Tibial artery (tissue), 4 donors: Measurements from ENCODE around the gene DCDC2.
"Not testable (repeated sequence)": the region's sequence is repeated elsewhere in the genome, so short reads cannot be mapped to it uniquely, and the experiment has no call there.

Source experiments
- DNase-seq, 2 donors: peaks; one replicate each; pipeline ENCODE4 v3.0.0-alpha.2; 2019
- H3K27ac ChIP-seq, 2 donors: fragments of 200-600 bp; sonication (generic) in 1 of 2; 1 replicate in 1 of 2; 2 replicates in 1 of 2; pipeline ENCODE4 v1.5.1; 2018 to 2019; ENCODE audit warnings: mild to moderate bottlenecking in 1 of 2
- H3K27me3 ChIP-seq, 2 donors: fragments of 200-600 bp; sonication (generic) in 1 of 2; one replicate each; pipeline versions ENCODE4 v1.5.1 to v1.6.0; 2016 to 2019
- H3K36me3 ChIP-seq, 3 donors: fragments of 200-600 bp; sonication (generic) in 2 of 3; one replicate each; pipeline ENCODE4 v1.5.1; 2016 to 2019; ENCODE audit warnings: mild to moderate bottlenecking in 2 of 3
- H3K4me1 ChIP-seq, 4 donors: fragments of 200-600 bp; sonication (generic) in 2 of 4; 1 replicate in 3 of 4; 2 replicates in 1 of 4; pipeline ENCODE4 v1.5.1; 2016 to 2019
- H3K4me3 ChIP-seq, 2 donors: fragments of 200-600 bp; sonication (generic) in 1 of 2; 1 replicate in 1 of 2; 2 replicates in 1 of 2; pipeline ENCODE4 v1.5.1; 2018 to 2019; ENCODE audit warnings: mild to moderate bottlenecking in 2 of 2
- H3K9me3 ChIP-seq, 3 donors: fragments of 200-600 bp; sonication (generic) in 1 of 3; one replicate each; pipeline ENCODE4 v1.5.1; 2016 to 2019
- intact Hi-C: fragments of 100-400 bp; cut with DNase I; formaldehyde crosslinking; loops from one replicate; pipeline ENCODE4 v1.15.0; 2023; ENCODE audit warnings: low total_unique reads
- TF ChIP-seq, protein P1 (sequence below), 2 experiments: fragments of 200-600 bp in 1 of 2; fragments of 450-650 bp in 1 of 2; IDR thresholded peaks; one replicate each; pipeline ENCODE4 v1.5.1; 2017 to 2019; ENCODE audit warnings: antibody characterized with exemption in 2 of 2, mild to moderate bottlenecking in 1 of 2, moderate library complexity in 1 of 2

Gene DCDC2

DNA sequence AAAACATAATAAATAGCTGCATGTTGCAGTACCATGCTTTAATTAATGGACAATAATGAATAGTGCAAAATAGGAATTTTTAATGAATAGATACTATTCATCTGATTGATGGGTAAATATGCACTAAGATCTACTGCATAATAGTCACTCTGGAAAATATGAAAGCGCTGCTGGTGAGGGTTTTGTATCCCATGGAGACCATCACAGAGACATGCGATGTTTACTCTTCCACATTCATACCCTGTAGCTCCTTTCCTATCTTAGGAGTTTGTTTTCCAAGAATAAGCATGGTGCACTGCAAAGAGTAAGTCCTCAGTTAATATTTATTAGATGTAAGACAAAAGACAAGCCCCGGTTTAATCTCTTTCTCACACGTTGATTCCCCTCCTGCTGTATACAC is 150.4 kb downstream of the DCDC2 start:
- Histone ChIP-seq H3K27ac (no peak overlapping the region), H3K36me3 (no peaks in the 10 kb centered on the region), H3K4me1 (no peaks in the 10 kb centered on the region), H3K4me3 (no peak overlapping the region), H3K27me3 (no peaks in the 10 kb centered on the region), H3K9me3 (no peaks in the 10 kb centered on the region)
- TF ChIP-seq, protein P1, sequence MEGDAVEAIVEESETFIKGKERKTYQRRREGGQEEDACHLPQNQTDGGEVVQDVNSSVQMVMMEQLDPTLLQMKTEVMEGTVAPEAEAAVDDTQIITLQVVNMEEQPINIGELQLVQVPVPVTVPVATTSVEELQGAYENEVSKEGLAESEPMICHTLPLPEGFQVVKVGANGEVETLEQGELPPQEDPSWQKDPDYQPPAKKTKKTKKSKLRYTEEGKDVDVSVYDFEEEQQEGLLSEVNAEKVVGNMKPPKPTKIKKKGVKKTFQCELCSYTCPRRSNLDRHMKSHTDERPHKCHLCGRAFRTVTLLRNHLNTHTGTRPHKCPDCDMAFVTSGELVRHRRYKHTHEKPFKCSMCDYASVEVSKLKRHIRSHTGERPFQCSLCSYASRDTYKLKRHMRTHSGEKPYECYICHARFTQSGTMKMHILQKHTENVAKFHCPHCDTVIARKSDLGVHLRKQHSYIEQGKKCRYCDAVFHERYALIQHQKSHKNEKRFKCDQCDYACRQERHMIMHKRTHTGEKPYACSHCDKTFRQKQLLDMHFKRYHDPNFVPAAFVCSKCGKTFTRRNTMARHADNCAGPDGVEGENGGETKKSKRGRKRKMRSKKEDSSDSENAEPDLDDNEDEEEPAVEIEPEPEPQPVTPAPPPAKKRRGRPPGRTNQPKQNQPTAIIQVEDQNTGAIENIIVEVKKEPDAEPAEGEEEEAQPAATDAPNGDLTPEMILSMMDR (IDR thresholded peaks at IDR 0.05), result no peak
- no peak for DNase-seq
- intact Hi-C loops, result no loop called here

DNA sequence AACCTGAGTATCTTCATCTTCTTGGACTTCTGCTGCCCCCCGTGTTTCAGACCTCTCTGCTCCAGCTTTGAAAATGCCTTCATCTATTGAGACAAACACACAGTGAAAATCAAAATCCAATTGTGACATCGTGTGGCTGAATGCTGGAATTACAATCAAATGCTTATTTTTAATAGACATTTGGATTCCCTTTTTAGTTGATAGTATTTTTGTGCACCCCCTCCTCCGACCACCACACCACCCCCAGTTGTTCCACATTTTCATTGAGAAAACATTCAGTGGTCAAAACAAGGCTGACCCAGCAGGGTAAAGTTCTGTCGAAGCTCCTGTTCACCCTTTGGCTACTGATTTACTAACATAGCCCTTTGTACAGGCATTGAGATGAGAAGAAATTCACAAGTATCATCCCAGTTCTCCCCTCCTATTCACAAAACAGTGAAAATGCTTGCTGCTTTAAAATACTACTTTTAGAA is 152.8 kb downstream of the DCDC2 start:
- TF ChIP-seq, protein P1 (IDR thresholded peaks at IDR 0.05), result peak; percentile 58 to 59
- Histone ChIP-seq H3K4me1 (no peaks in the 10 kb centered on the region), H3K9me3 (no peaks in the 10 kb centered on the region), H3K27ac (no peak overlapping the region), H3K27me3 (no peaks in the 10 kb centered on the region), H3K4me3 (no peak overlapping the region), H3K36me3 (no peaks in the 10 kb centered on the region)
- DNase-seq, result no peak
- intact Hi-C loops, result no loop called here

DNA sequence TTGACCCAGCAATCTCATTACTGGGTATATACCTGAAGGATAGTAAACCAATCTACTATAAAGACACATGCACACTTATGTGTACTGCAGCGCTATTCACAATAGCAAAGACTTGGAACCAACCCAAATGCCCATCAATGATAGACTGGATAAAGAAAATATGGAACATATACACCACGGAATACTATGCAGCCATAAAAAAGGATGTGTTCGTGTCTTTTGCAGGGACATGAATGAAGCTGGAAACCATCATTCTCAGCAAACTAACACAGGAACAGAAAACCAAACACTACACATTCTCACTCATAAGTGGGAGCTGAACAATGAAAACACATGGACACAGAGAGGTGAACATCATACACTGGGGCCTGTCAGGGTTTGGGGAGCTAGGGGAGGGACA is 153.7 kb downstream of the DCDC2 start:
- intact Hi-C loops, H3K36me3 ChIP-seq, DNase-seq, H3K27ac ChIP-seq, H3K27me3 ChIP-seq, H3K4me1 ChIP-seq, H3K9me3 ChIP-seq, H3K4me3 ChIP-seq: not testable (repeated sequence)

- no peak for DNase-seq
- TF ChIP-seq, protein P1 (IDR thresholded peaks at IDR 0.05), result no peak
- Histone ChIP-seq H3K4me1 (no peaks in the 10 kb centered on the region), H3K4me3 (no peak overlapping the region), H3K27me3 (peaks cover 0 to 7% of the 10 kb centered on the region in 2 donors), H3K9me3 (no peaks in the 10 kb centered on the region), H3K36me3 (no peaks in the 10 kb centered on the region), H3K27ac (no peak overlapping the region)
- intact Hi-C loops, result no loop called here
Measured at GRCh38 chr6:24197892-24198291, 160.0 kb downstream of the DCDC2 start.

GRCh38 chr6:24195836-24196597 is 161.8 kb downstream of the DCDC2 start:
- Histone ChIP-seq H3K4me1 (no peaks in the 10 kb centered on the region), H3K36me3 (no peaks in the 10 kb centered on the region), H3K4me3 (no peak overlapping the region), H3K9me3 (no peaks in the 10 kb centered on the region), H3K27ac (no peak overlapping the region), H3K27me3 (peaks cover 0 to 9% of the 10 kb centered on the region in 2 donors)
- intact Hi-C loops, result no loop called here
- TF ChIP-seq, protein P1 (IDR thresholded peaks at IDR 0.05), result no peak
- DNase-seq, result no peak

DNA sequence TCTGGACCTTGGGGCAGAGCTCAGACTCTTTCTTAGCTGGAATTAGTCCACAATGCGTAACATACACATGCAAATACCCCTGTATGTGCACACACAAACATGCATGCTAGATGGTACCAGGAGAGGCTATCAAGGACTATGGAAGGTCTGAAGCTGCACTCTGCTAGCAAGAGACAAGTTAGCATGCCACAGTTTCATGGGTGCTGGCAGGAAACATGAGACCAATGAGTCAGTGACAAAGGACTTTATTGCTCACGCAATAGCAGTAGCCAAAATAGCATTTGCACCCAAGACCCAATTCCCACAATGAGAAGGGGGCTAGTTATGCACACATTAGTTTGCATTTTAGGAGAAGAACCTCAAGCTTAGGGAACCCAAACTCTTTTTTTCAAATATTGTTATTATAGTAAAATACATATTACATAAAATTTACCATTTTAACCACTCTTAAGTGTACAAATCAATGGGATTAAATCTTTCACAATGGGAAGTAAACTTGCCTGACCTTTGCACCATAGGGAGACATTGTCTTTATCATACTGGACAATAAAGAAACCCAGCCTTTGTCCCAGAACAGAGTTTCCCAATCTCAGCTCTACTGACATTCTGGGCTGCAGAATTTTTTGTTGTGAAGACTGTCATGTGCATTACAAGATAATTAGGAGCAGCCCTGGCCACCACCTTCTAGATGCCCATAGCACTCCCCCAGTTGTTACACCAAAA is 162.7 kb downstream of the DCDC2 start:
- Histone ChIP-seq H3K4me1 (no peaks in the 10 kb centered on the region), H3K27me3 (peaks cover 0 to 9% of the 10 kb centered on the region in 2 donors), H3K9me3 (no peaks in the 10 kb centered on the region), H3K4me3 (no peak overlapping the region), H3K36me3 (no peaks in the 10 kb centered on the region), H3K27ac (no peak overlapping the region)
- no peak for DNase-seq
- intact Hi-C loops, result no loop called here
- TF ChIP-seq, protein P1 (IDR thresholded peaks at IDR 0.05), result no peak
